ENCODE results near the gene KRTAP10-7. TPM values are rescaled to one million over a fixed set of nuclear protein-coding genes. Genes with fewer than 3 reads are reported as not detected.
"Not testable (repeated sequence)": the region's sequence is repeated elsewhere in the genome, so short reads cannot be mapped to it uniquely, and the experiment has no call there.

KRTAP10-7 gene
- total RNA-seq, 2 donors from 2014 or later, result not detected

DNA sequence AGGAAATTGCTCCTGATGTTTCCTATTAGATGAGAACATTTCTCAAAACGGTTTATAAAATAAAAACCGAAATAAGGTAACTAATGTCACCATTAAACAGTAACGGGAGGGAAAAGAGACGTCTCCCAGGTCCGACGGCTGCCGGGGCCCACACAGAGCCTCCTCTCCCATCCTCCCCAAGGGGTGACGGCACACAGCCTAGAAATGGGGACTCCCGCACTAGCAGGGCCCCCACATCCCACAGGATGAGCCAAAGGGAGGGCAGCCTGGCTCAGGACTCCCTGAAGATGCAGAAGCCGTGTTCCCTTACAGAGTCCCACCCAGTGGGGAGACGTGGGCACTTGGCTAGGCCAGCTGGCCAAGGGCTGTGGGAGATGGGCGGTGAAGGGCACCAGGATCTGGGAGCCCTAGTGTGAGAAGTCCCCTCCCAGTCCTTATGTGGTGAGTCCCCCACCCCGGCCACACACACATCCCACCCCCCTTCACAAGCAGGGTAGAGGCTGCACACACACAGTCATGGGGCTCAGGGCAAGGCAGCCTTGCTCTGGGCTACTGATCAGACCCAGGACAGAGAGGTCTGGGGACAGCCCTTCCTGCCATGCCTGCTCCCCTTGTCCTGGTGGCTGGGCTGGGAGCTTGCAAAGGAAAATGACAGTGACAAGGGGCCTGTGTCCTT is 45.1 kb upstream of the KRTAP10-7 start:
- no peak overlapping the region for H3K4me3 ChIP-seq
- no peaks in the 10 kb centered on the region for H3K4me1 ChIP-seq (ENCODE audit: control insufficient read depth in 1 of 2, low read depth in 2 of 2)
- no peaks in the 10 kb centered on the region for H3K9me3 ChIP-seq
- TF ChIP-seq, protein P1, sequence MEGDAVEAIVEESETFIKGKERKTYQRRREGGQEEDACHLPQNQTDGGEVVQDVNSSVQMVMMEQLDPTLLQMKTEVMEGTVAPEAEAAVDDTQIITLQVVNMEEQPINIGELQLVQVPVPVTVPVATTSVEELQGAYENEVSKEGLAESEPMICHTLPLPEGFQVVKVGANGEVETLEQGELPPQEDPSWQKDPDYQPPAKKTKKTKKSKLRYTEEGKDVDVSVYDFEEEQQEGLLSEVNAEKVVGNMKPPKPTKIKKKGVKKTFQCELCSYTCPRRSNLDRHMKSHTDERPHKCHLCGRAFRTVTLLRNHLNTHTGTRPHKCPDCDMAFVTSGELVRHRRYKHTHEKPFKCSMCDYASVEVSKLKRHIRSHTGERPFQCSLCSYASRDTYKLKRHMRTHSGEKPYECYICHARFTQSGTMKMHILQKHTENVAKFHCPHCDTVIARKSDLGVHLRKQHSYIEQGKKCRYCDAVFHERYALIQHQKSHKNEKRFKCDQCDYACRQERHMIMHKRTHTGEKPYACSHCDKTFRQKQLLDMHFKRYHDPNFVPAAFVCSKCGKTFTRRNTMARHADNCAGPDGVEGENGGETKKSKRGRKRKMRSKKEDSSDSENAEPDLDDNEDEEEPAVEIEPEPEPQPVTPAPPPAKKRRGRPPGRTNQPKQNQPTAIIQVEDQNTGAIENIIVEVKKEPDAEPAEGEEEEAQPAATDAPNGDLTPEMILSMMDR (IDR thresholded peaks at IDR 0.05), result no peak
- ATAC-seq (ENCODE audit: insufficient number of reproducible peaks, low FRiP score, low read depth) (no peak), DNase-seq (ENCODE audit: low spot score) (no peak)
- no peaks in the 10 kb centered on the region for H3K36me3 ChIP-seq
- no peak overlapping the region for H3K27ac ChIP-seq
- no peaks in the 10 kb centered on the region for H3K27me3 ChIP-seq (replicated peaks; ENCODE audit: insufficient read depth)

DNA sequence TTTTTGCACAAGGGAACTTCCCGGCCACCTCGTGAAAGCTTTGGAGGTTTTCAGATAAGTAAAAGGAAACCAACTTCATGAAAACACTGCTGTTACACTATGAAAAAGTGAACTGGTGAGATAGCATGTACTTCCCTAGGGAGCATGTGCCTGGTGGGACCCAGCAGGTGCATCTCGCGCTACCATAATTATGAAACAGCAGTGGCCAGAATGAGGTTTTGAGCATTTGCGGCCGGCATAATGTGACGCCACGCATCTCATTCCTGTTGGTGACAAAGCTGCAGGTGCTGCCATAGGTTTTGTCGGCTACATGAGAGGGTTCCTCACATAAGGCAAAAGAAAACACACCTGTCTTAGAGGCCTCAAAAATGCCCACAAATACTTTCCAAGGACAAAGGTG is 43.5 kb upstream of the KRTAP10-7 start:
- no peak for DNase-seq (ENCODE audit: low spot score)
- no peaks in the 10 kb centered on the region for H3K27me3 ChIP-seq (replicated peaks; ENCODE audit: insufficient read depth)
- no peaks in the 10 kb centered on the region for H3K9me3 ChIP-seq
- TF ChIP-seq, protein P1 (IDR thresholded peaks at IDR 0.05), result no peak
- no peaks in the 10 kb centered on the region for H3K4me1 ChIP-seq (ENCODE audit: control insufficient read depth in 1 of 2, low read depth in 2 of 2)
- H3K4me3 ChIP-seq, result no peak overlapping the region
- H3K27ac ChIP-seq, result no peak overlapping the region
- ATAC-seq (ENCODE audit: insufficient number of reproducible peaks, low FRiP score, low read depth), result no peak
- H3K36me3 ChIP-seq, result no peaks in the 10 kb centered on the region

DNA sequence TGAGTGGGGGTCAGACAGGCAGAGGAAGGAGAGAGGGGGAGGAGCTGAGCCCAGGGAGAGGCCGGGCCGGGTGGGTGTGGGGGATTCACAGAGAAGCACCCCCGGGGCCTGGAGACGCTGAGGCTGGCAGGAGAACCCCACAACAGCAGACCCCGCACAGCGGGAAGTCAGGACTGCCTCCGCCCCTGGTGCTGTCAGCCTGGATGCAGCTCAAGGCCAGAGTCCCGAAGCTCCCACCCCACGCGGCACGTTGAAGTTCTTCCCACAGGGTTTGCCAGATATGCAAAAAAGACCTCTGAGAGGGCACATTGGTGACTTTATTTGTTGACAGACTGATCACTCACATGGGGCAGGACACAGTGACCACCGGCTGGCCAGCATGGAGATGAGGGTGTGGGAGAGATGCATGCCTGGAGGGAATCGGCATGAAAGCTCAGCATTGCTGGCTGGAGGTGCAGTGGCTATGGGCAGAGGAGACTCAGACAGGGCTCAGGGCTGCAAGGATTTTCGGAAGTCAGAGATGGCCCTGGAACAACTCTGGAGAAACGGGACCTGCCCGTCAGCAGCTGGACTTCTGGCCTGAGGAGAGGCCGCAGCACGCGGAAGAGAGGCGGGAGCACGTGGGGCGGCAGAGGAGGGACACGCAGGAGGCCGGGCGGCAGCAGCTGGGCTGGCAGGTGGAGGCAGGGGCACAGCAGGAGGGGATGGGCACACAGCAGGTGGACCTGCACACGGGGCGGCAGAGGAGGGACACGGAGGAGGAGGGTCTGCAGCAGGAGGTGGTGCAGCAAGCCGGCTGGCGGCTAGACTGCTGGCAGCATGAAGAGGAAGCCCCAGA is 42.7 kb upstream of the KRTAP10-7 start:
- TF ChIP-seq, protein P1 (IDR thresholded peaks at IDR 0.05), result no peak
- DNase-seq (ENCODE audit: low spot score) (no peak), ATAC-seq (ENCODE audit: insufficient number of reproducible peaks, low FRiP score, low read depth) (no peak)
- H3K27me3 ChIP-seq (replicated peaks; ENCODE audit: insufficient read depth), result no peaks in the 10 kb centered on the region
- H3K36me3 ChIP-seq, result no peaks in the 10 kb centered on the region
- H3K9me3 ChIP-seq, result peaks cover 4% of the 10 kb centered on the region
- H3K4me1 ChIP-seq (ENCODE audit: control insufficient read depth in 1 of 2, low read depth in 2 of 2), result no peaks in the 10 kb centered on the region
- no peak overlapping the region for H3K4me3 ChIP-seq
- no peak overlapping the region for H3K27ac ChIP-seq

DNA sequence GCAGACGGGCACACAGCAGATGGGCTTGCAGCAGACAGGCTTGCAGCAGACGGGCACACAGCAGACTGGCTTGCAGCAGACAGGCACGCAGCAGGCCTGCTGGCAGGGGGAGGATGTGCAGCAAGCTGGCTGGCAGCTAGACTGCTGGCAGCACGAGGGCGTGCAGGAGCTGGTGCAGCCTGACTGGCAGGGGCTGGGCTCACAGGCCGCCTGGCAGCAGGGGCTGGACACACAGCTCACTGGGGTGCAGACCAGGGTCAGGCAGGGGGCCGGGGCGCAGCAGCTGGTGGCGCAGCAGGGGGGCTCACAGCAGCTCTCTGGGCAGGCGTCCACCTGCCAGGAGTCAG is 42.1 kb upstream of the KRTAP10-7 start:
- not testable (repeated sequence) for ATAC-seq (ENCODE audit: insufficient number of reproducible peaks, low FRiP score, low read depth); H3K9me3 ChIP-seq; DNase-seq (ENCODE audit: low spot score); H3K36me3 ChIP-seq; H3K4me1 ChIP-seq (ENCODE audit: control insufficient read depth in 1 of 2, low read depth in 2 of 2); H3K27ac ChIP-seq; H3K4me3 ChIP-seq; H3K27me3 ChIP-seq (replicated peaks; ENCODE audit: insufficient read depth)

DNA sequence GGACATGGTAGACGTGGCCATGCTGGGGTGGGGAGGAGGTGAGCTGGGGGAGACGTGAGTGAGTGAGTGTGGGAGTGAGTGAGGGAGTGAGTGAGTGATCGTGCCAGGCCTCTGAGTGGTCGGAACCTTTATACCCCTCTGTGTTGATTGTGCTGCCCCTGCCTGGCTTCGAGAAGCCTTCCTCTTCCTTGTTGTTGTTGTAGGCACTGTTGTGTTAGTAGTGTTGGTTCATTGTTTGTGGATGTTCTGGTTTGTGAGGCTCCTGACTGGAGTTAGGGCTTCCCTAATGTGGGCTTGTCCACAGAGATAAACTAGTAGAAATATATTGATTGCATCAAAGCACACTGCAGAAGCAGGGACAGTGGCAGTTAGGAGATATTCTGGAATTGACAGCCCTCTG is 41.7 kb upstream of the KRTAP10-7 start, which contains the start of gene KRTAP10-3:
KRTAP10-3 (minus strand) TSS at position 101 of the 400 bp plus-strand sequence; CDS start at position 21, 80 bp downstream.
- Histone ChIP-seq H3K9me3 (peaks cover 5% of the 10 kb centered on the region), H3K4me1 (ENCODE audit: control insufficient read depth in 1 of 2, low read depth in 2 of 2) (no peaks in the 10 kb centered on the region), H3K27me3 (replicated peaks; ENCODE audit: insufficient read depth) (no peaks in the 10 kb centered on the region), H3K36me3 (no peaks in the 10 kb centered on the region), H3K27ac (no peak within 1 kb of the TSS), H3K4me3 (no peak within 1 kb of the TSS)
- ATAC-seq (ENCODE audit: insufficient number of reproducible peaks, low FRiP score, low read depth), result no peak
- no peak for DNase-seq (ENCODE audit: low spot score)
- TF ChIP-seq, protein P1 (IDR thresholded peaks at IDR 0.05), result no peak
